Ovary (tissue), 9 donors: ENCODE measurements around the gene WWOX. TPM values are rescaled to one million over a fixed set of nuclear protein-coding genes. Genes with fewer than 3 reads are reported as not detected.
A peak's percentile ranks its signal among the peaks of the same experiment; 100 is the strongest.

Experiments used
- DNase-seq, 5 donors: peaks; one replicate each; pipeline ENCODE4 v3.0.0-alpha.2; 2019 to 2020
- H3K27ac ChIP-seq, 2 donors: fragments of 200-600 bp; one replicate each; pipeline versions ENCODE4 v1.5.1 to v1.8.0; 2019 to 2022
- H3K27me3 ChIP-seq: fragments of 200-600 bp; one replicate; pipeline ENCODE4 v1.8.0; 2022
- H3K36me3 ChIP-seq: fragments of 200-600 bp; sonication (generic); one replicate; pipeline ENCODE4 v1.5.1; 2019
- H3K4me1 ChIP-seq: one replicate; pipeline ENCODE4 v1.8.1; 2013; ENCODE audit warnings: mild to moderate bottlenecking, moderate library complexity; ENCODE audit not compliant: insufficient read depth
- H3K4me3 ChIP-seq: fragments of 200-600 bp; sonication (generic); one replicate; pipeline ENCODE4 v1.5.1; 2017
- H3K9me3 ChIP-seq, 2 donors: fragments of 200-600 bp in 1 of 2; sonication (generic) in 1 of 2; one replicate each; pipeline versions ENCODE4 v1.5.1 to v1.8.1; 2013 to 2019; ENCODE audit warnings: mild to moderate bottlenecking in 1 of 2, moderate library complexity in 1 of 2
- CTCF ChIP-seq, 3 donors: fragments of 450-650 bp in 2 of 3; fragments of 200-600 bp in 1 of 3; IDR thresholded peaks; one replicate each; pipeline versions ENCODE4 v1.5.1 to v1.8.0; 2016 to 2022; ENCODE audit warnings: antibody characterized with exemption in 3 of 3, mild to moderate bottlenecking in 1 of 3
- EP300 ChIP-seq: sonication (generic); formaldehyde crosslinking; IDR thresholded peaks from one replicate; pipeline ENCODE4 v1.6.1; 2017; ENCODE audit warnings: antibody characterized with exemption
- POLR2A ChIP-seq: fragments of 450-650 bp; IDR thresholded peaks from one replicate; pipeline ENCODE4 v1.6.1; 2017; ENCODE audit warnings: antibody characterized with exemption, mild to moderate bottlenecking, moderate library complexity
- WGBS, 3 donors: extraction: QIAGEN DNeasy Blood & Tissue Kit in 1 of 3; methylation state at CpG; one replicate each; pipeline versions ENCODE4 v1.1.5 to v1.1.7; 2013 to 2017; 5-methylcytosine and 5-hydroxymethylcytosine counted together
- intact Hi-C, 4 donors: fragments of 100-400 bp; cut with DNase I; formaldehyde crosslinking; loops; one replicate each; pipeline versions ENCODE4 v1.11.0 to v1.15.1; 2022 to 2023
- polyA plus RNA-seq, 2 donors: library from polyadenylated mRNA; stranded (reverse); fragments of 200-250 nt in 1 of 2; fragments of 350-450 nt in 1 of 2; fragmentation: Illumina TruSeq in 1 of 2; extraction: RNeasy Lipid Tissue Mini Kit (QIAGEN cat#74804) in 1 of 2; gene quantifications; one replicate each; pipeline ENCODE4 v1.2.3, GENCODE V29; 2013 to 2014
- total RNA-seq, 7 donors: library from RNA; depleted of rRNA in 2 of 7; stranded (reverse); fragments of >200 nt in 2 of 7; fragmentation: NEBNext Ultra II Directional in 3 of 7; extraction: Animal tissue kit (Norgen Biotek cat#: 25700) in 3 of 7; gene quantifications; one replicate each; pipeline versions ENCODE4 v1.1.0 to v1.2.4, GENCODE V29; 2016 to 2023
- donor health status: DM: no; HTN: no; CAD: no; lungs with moderate emphysema.
- donor health status: DM: no; HTN: no; CAD: no.
- donor health status: Bipolar disorder and iron deficiency.
- donor health status: DM: yes; HTN: yes; CAD: no.
- donor health status: DM: no; HTN: no; CAD: no.
- donor health status: DM: yes; HTN: yes; CAD: no.

The WWOX gene
- total and polyA plus RNA-seq, 9 donors: 11.0 to 40.5 (median 25.2) TPM

DNA sequence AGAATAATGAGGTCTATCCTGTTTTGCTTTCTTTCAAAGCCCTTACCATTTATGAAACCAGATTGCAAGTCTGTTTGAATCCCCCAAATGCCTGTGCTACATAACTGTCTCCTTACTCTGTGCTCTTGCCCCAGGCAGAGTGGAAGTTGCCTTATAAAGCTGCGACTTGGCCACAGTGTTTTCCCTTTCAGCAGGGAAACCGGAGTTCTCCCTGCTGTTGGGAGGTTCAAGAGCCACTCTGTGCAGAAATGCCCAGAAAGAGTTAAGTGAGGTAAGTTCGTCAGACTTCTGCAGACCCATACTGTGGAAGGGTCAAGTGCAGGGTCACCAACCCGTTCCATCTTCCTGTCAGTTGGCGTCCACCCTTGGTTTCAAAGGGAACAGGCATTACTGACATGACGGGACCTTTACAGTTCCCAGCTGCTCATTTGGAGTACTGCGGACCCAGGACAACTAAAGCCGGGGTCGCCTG, 508.9 kb downstream of the WWOX start:
- DNase-seq: peak; percentile 24 to 42 (median 29)
- Histone ChIP-seq H3K4me3 (peak overlapping the region; percentile 3), H3K27ac (peak overlapping the region; percentile 12 to 42), H3K4me1 (peaks cover 10% of the 10 kb centered on the region), H3K36me3 (no peaks in the 10 kb centered on the region), H3K9me3 (no peaks in the 10 kb centered on the region), H3K27me3 (no peaks in the 10 kb centered on the region)
- no peak for TF ChIP-seq CTCF (IDR thresholded peaks at IDR 0.05)
- no peak for TF ChIP-seq POLR2A
- no peak for TF ChIP-seq EP300
- intact Hi-C loops: no loop called here
- WGBS, 3 donors: 9 to 27% (median 24%) methylated on average over 9 of the region's 9 CpGs

DNA sequence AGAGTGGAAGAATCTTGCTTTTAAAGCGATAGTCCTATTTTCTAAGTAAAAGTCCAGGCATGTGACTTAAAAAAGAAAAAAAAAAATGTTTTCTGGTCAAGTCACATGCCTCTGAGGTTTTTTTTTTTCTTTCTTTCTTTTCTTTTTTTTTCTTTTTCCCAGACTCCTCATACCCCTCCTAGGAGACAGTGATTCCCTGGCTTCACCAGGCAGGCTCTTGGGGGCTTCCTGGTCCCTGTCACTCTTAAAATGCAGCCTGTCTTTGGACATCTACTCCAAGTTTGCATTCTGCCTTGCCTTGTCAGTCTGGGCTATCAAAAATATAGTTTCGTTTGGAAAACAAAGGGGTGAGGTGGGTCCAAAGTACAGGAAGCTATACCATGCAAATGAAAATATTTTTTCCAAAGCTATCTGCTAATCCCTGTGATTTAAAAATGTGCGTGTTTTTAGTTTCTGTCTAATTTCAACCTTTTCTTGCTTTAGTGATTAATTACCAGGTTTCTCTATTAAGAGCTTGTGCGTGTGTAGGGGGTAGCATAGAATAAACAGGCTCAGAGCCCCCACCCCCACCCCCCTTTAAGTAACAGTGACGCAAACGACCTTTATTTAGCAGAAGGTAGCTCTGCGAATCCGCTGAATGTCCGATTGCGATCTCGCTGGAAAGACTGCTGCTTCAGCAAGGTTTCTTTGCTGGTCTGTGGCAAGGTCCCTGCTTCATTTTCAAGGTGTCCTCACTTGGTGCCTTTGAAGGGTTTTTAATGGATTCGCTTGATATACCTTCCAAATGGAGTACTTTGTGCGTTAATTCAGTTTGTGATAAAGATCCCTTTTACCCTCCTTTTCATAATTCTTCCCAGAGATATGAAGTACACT, 510.2 kb downstream of the WWOX start:
- Histone ChIP-seq H3K4me3 (peak overlapping the region; percentile 21), H3K27ac (peak overlapping the region in 1 of 2 donors; percentile 42), H3K9me3 (no peaks in the 10 kb centered on the region), H3K36me3 (no peaks in the 10 kb centered on the region), H3K27me3 (no peaks in the 10 kb centered on the region), H3K4me1 (peaks cover 10% of the 10 kb centered on the region)
- DNase-seq: no peak
- intact Hi-C loops: no loop called here
- WGBS, 3 donors: 50 to 51% (median 51%) methylated on average over 13 of the region's 13 CpGs
- TF ChIP-seq CTCF (IDR thresholded peaks at IDR 0.05) (no peak), POLR2A (no peak), EP300 (no peak)

DNA sequence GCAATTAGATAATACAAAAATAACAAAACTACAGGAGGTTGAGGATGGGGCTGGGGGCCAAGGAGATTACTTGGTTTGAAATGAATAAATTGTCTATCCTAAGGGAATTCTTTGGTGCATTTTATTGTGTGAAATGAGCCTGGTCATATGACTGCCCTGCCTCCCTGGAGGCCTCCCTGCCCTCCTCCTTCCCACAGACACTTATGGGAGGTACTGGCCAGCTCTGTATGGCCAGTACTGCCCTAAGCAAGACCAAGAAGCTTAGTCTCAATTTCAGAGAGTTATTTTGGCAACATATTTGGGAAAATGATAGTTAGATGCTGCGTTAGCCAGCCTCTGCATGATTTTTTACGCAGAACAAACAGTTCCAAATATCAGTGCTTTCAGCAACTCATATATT, 511.9 kb downstream of the WWOX start:
- no peak for TF ChIP-seq EP300
- no peak for TF ChIP-seq POLR2A
- no peak for TF ChIP-seq CTCF (IDR thresholded peaks at IDR 0.05)
- WGBS, 3 donors: 84 to 100% (median 94%) methylated on average over 2 of the region's 2 CpGs
- intact Hi-C loops: no loop called here
- Histone ChIP-seq H3K9me3 (no peaks in the 10 kb centered on the region), H3K4me3 (no peak overlapping the region), H3K27me3 (no peaks in the 10 kb centered on the region), H3K36me3 (no peaks in the 10 kb centered on the region), H3K4me1 (peaks cover 6% of the 10 kb centered on the region), H3K27ac (no peak overlapping the region)
- DNase-seq: no peak

- Histone ChIP-seq H3K27ac (no peak overlapping the region), H3K4me3 (no peak overlapping the region), H3K4me1 (no peaks in the 10 kb centered on the region), H3K36me3 (no peaks in the 10 kb centered on the region), H3K27me3 (no peaks in the 10 kb centered on the region), H3K9me3 (no peaks in the 10 kb centered on the region)
- no peak for TF ChIP-seq CTCF (IDR thresholded peaks at IDR 0.05)
- TF ChIP-seq POLR2A: no peak
- no peak for TF ChIP-seq EP300
- intact Hi-C loops: no loop called here
- no peak for DNase-seq
- WGBS, 3 donors: 66 to 85% (median 85%) methylated on average over 3 of the region's 3 CpGs
Measured at GRCh38 chr16:78619811-78620210, 520.4 kb downstream of the WWOX start.
